CD14-positive monocyte (primary cell): ENCODE data around the gene TMEM132E. TPM values are rescaled to one million over a fixed set of nuclear protein-coding genes. Genes with fewer than 3 reads are reported as not detected.
A peak's percentile ranks its signal among the peaks of the same experiment; 100 is the strongest.

Source experiments
- DNase-seq, 3 donors: peaks; one replicate each; pipeline ENCODE4 v3.0.0-alpha.2; 2011 to 2022
- H2AFZ ChIP-seq: 2 replicates; pipeline ENCODE4 v1.6.0; 2012; ENCODE audit warnings: mild to moderate bottlenecking, low read depth, low read length, inconsistent platforms; ENCODE audit not compliant: insufficient read depth, poor library complexity, severe bottlenecking
- H3K27ac ChIP-seq, 2 donors: 1 replicate in 1 of 2; 2 replicates in 1 of 2; pipeline ENCODE4 v1.5.1; 2012 to 2013; ENCODE audit warnings: low read length in 2 of 2, control low read depth in 1 of 2, inconsistent platforms in 1 of 2, low read depth in 1 of 2, mild to moderate bottlenecking in 1 of 2
- H3K27me3 ChIP-seq, 2 donors: one replicate each; pipeline versions ENCODE4 v1.6.0 to v1.6.1; 2011 to 2013; ENCODE audit warnings: low read length in 2 of 2; ENCODE audit not compliant: control insufficient read depth in 2 of 2, insufficient read depth in 2 of 2
- H3K36me3 ChIP-seq, 2 donors: replicated peaks in 1 of 2; 1 replicate in 1 of 2; 2 replicates in 1 of 2; pipeline versions ENCODE4 v1.5.1 to v1.6.1; 2012 to 2013; ENCODE audit warnings: low read length in 2 of 2, control low read depth in 1 of 2, inconsistent platforms in 1 of 2, mild to moderate bottlenecking in 1 of 2; ENCODE audit not compliant: insufficient read depth in 2 of 2, control insufficient read depth in 1 of 2
- H3K4me1 ChIP-seq, 2 donors: 1 replicate in 1 of 2; 2 replicates in 1 of 2; pipeline versions ENCODE4 v1.5.1 to v1.6.1; 2012 to 2013; ENCODE audit warnings: low read length in 2 of 2, control low read depth in 1 of 2, inconsistent platforms in 1 of 2, mild to moderate bottlenecking in 1 of 2, moderate library complexity in 1 of 2; ENCODE audit not compliant: insufficient read depth in 2 of 2, control insufficient read depth in 1 of 2
- H3K4me2 ChIP-seq: replicated peaks from 2 replicates; pipeline ENCODE3; 2012; ENCODE audit warnings: low read length, moderate library complexity, mild to moderate bottlenecking; ENCODE audit not compliant: poor library complexity, severe bottlenecking; ENCODE audit errors: extremely low read depth
- H3K4me3 ChIP-seq, 3 experiments: fragments of 200-600 bp in 1 of 3; sonication (generic) in 1 of 3; replicated peaks in 1 of 3; 1 replicate in 2 of 3; 2 replicates in 1 of 3; pipeline ENCODE4 v1.5.1; 2011 to 2013; ENCODE audit warnings: low read length in 3 of 3, mild to moderate bottlenecking in 3 of 3, control low read depth in 2 of 3, low read depth in 2 of 3, inconsistent platforms in 1 of 3, moderate library complexity in 1 of 3
- H3K79me2 ChIP-seq: 2 replicates; pipeline ENCODE4 v1.6.0; 2012; ENCODE audit warnings: mild to moderate bottlenecking, control low read depth, inconsistent platforms, low read length, moderate library complexity; ENCODE audit not compliant: insufficient read depth
- H3K9ac ChIP-seq: 2 replicates; pipeline ENCODE4 v1.6.0; 2017; ENCODE audit warnings: low read length, mild to moderate bottlenecking; ENCODE audit not compliant: insufficient read depth, poor library complexity, severe bottlenecking
- H3K9me3 ChIP-seq, 2 donors: replicated peaks in 1 of 2; 1 replicate in 1 of 2; 2 replicates in 1 of 2; pipeline versions ENCODE4 v1.5.1 to v1.6.1; 2012 to 2013; ENCODE audit warnings: low read length in 2 of 2, control low read depth in 1 of 2; ENCODE audit not compliant: control insufficient read depth in 1 of 2, insufficient read depth in 1 of 2
- H4K20me1 ChIP-seq: 2 replicates; pipeline ENCODE4 v1.6.0; 2012; ENCODE audit warnings: mild to moderate bottlenecking, low read length, control low read depth, moderate library complexity; ENCODE audit not compliant: insufficient read depth
- H3K27ac Mint-ChIP-seq, 7 donors: one replicate each; pipeline ENCODE4 v1.8.0; 2020; ENCODE audit warnings: mild to moderate bottlenecking in 7 of 7, mixed read lengths in 7 of 7, moderate library complexity in 6 of 7, inconsistent platforms in 2 of 7
- H3K27me3 Mint-ChIP-seq, 3 donors: one replicate each; pipeline ENCODE4 v1.8.0; 2021 to 2022; ENCODE audit warnings: low read depth in 3 of 3, mild to moderate bottlenecking in 3 of 3, mixed read lengths in 3 of 3, moderate library complexity in 3 of 3, inconsistent platforms in 1 of 3
- H3K36me3 Mint-ChIP-seq, 2 donors: one replicate each; pipeline ENCODE4 v1.8.0; 2020; ENCODE audit warnings: mixed read lengths in 2 of 2, inconsistent platforms in 1 of 2, mild to moderate bottlenecking in 1 of 2
- H3K4me1 Mint-ChIP-seq: one replicate; pipeline ENCODE4 v1.8.0; 2020; ENCODE audit warnings: mild to moderate bottlenecking, mixed read lengths
- H3K4me3 Mint-ChIP-seq, 2 donors: one replicate each; pipeline ENCODE4 v1.8.0; 2020; ENCODE audit warnings: mild to moderate bottlenecking in 2 of 2, mixed read lengths in 2 of 2, moderate library complexity in 1 of 2
- H3K9me3 Mint-ChIP-seq, 7 donors: one replicate each; pipeline ENCODE4 v1.8.0; 2020 to 2022; ENCODE audit warnings: mixed read lengths in 7 of 7, mild to moderate bottlenecking in 6 of 7, moderate library complexity in 6 of 7, inconsistent platforms in 2 of 7
- WGBS: methylation state at CpG from one replicate; pipeline ENCODE4 v1.1.5; 2013; ENCODE audit warnings: missing lambda C conversion rate; ENCODE audit not compliant: insufficient coverage; 5-methylcytosine and 5-hydroxymethylcytosine counted together
- intact Hi-C, 2 donors: fragments of 100-400 bp; cut with micrococcal nuclease; formaldehyde crosslinking; loops; one replicate each; pipeline versions ENCODE4 v1.15.0 to v1.15.1; 2023
- polyA plus RNA-seq, 3 donors: library from polyadenylated mRNA; depleted of rRNA in 1 of 3; unstranded in 2 of 3; stranded (reverse) in 1 of 3; fragments of 300-500 nt in 2 of 3; fragments of >200 nt in 1 of 3; fragmentation: Illumina TruSeq in 2 of 3; gene quantifications; 1 replicate in 2 of 3; 2 replicates in 1 of 3; pipeline ENCODE4 v1.2.3, GENCODE V29; 2012 to 2021
- TF ChIP-seq, protein P1 (sequence below): fragments of 200-600 bp; IDR thresholded peaks from one replicate; pipeline ENCODE4 v1.8.0; 2022; ENCODE audit warnings: antibody characterized with exemption, mild to moderate bottlenecking

TMEM132E gene
- polyA plus RNA-seq, 3 donors: not detected

DNA sequence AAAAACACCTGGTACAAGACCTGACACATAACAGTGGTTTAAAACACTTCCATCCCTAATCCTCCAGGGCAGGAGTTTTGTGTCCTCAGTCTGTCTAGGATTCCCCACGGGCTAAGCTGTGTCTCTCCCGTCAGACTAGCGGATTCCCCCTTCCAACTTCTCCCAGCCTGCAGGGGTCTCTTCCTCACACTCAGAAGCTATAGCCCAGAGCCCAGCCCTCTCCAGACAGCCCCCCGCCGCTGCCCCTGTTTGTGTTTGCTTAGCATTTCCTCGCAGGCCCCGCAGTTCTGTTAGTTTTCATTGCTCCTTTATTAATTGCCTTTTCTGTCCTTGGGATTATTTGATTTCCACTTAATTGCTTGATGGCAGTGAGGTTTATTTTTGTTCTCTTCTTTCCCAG is 91.2 kb downstream of the TMEM132E start:
- Mint-ChIP-seq H3K4me3 (peak overlapping the region in 1 of 2 donors; percentile 24), H3K36me3 (no peaks in the 10 kb centered on the region), H3K27ac (no peak overlapping the region), H3K27me3 (peaks cover 13 to 17% (median 15%) of the 10 kb centered on the region in 3 donors), H3K9me3 (no peaks in the 10 kb centered on the region), H3K4me1 (peaks cover 4% of the 10 kb centered on the region)
- Histone ChIP-seq H3K4me3 (no peak overlapping the region), H4K20me1 (no peaks in the 10 kb centered on the region), H3K36me3 (no peaks in the 10 kb centered on the region), H3K27ac (no peak overlapping the region), H3K79me2 (no peaks in the 10 kb centered on the region), H3K9ac (no peak overlapping the region), H3K4me2 (no peak overlapping the region), H3K4me1 (no peaks in the 10 kb centered on the region), H3K9me3 (no peaks in the 10 kb centered on the region), H3K27me3 (peaks cover 0 to 3% of the 10 kb centered on the region in 2 donors), H2AFZ (no peak overlapping the region)
- 67% methylated on average over 1 of the region's 7 CpGs for WGBS
- TF ChIP-seq, protein P1, sequence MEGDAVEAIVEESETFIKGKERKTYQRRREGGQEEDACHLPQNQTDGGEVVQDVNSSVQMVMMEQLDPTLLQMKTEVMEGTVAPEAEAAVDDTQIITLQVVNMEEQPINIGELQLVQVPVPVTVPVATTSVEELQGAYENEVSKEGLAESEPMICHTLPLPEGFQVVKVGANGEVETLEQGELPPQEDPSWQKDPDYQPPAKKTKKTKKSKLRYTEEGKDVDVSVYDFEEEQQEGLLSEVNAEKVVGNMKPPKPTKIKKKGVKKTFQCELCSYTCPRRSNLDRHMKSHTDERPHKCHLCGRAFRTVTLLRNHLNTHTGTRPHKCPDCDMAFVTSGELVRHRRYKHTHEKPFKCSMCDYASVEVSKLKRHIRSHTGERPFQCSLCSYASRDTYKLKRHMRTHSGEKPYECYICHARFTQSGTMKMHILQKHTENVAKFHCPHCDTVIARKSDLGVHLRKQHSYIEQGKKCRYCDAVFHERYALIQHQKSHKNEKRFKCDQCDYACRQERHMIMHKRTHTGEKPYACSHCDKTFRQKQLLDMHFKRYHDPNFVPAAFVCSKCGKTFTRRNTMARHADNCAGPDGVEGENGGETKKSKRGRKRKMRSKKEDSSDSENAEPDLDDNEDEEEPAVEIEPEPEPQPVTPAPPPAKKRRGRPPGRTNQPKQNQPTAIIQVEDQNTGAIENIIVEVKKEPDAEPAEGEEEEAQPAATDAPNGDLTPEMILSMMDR: no peak
- intact Hi-C loops: no loop called here
- DNase-seq: no peak

DNA sequence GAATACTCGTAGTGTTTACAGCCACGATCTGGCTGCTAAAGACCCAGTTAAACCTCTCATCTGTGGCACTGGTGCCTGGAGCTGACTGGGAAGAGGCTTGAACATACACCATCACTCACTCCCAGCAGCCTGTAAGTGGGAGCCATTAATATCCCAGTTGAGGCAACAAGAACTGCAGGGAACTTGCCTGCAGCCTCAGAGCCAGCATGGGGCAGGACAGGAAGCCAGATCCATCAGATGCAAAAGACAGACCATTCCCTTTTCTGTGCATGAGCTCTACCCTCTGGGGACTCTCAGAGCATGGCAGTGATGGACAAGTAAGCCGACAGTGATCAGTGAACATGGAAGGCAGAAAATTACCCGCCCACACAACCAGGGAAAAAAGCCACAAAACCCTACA is 91.8 kb downstream of the TMEM132E start:
- Mint-ChIP-seq H3K4me3 (no peak overlapping the region), H3K36me3 (no peaks in the 10 kb centered on the region), H3K9me3 (no peaks in the 10 kb centered on the region), H3K27me3 (peaks cover 10 to 13% (median 12%) of the 10 kb centered on the region in 3 donors), H3K4me1 (peaks cover 4% of the 10 kb centered on the region), H3K27ac (no peak overlapping the region)
- Histone ChIP-seq H3K36me3 (no peaks in the 10 kb centered on the region), H3K9ac (no peak overlapping the region), H3K27ac (no peak overlapping the region), H4K20me1 (no peaks in the 10 kb centered on the region), H3K9me3 (no peaks in the 10 kb centered on the region), H3K4me3 (no peak overlapping the region), H3K4me2 (no peak overlapping the region), H2AFZ (no peak overlapping the region), H3K79me2 (no peaks in the 10 kb centered on the region), H3K4me1 (no peaks in the 10 kb centered on the region), H3K27me3 (peaks cover 0 to under 1% of the 10 kb centered on the region in 2 donors)
- intact Hi-C loops: no loop called here
- WGBS: 100% methylated on average over 2 of the region's 4 CpGs
- TF ChIP-seq, protein P1: no peak
- no peak for DNase-seq
